ENCODE results near the gene SEC16A. TPM values are rescaled to one million over a fixed set of nuclear protein-coding genes. Genes with fewer than 3 reads are reported as not detected.

SEC16A gene
- total and polyA plus RNA-seq, 2 donors (not counting 3 experiments of a cell fraction or from before 2014, with no cell fraction given) = 34.5 to 80.6 TPM

- Histone ChIP-seq H3K27me3 (ENCODE audit: control insufficient read depth in 2 of 2, insufficient read depth in 2 of 2, low read length in 2 of 2) (no peaks in the 10 kb centered on the region), H4K20me1 (replicated peaks; ENCODE audit: control insufficient read depth, extremely low read depth, insufficient read depth, low read length) (peaks cover 2% of the 10 kb centered on the region), H2AFZ (ENCODE audit: low read depth, low read length) (no peak overlapping the region), H3K9me3 (replicated peaks; ENCODE audit: control insufficient read depth, insufficient read depth, low read length) (no peaks in the 10 kb centered on the region), H3K79me2 (ENCODE audit: control insufficient read depth, insufficient read depth, low read length) (no peaks in the 10 kb centered on the region), H3K36me3 (ENCODE audit: control insufficient read depth in 2 of 2, extremely low read depth in 1 of 2, insufficient read depth in 2 of 2, low read length in 2 of 2) (peaks cover 18 to 40% of the 10 kb centered on the region in 2 experiments), H3K9ac (replicated peaks; ENCODE audit: extremely low read depth, insufficient read depth, low read length) (no peak overlapping the region), H3K27ac (ENCODE audit: insufficient read depth, low read depth, low read length) (no peak overlapping the region), H3K4me2 (ENCODE audit: insufficient read depth, low read length) (no peak overlapping the region), H3K4me1 (ENCODE audit: control insufficient read depth, extremely low read depth, insufficient read depth, low read length) (no peaks in the 10 kb centered on the region), H3K9me1 (replicated peaks; ENCODE audit: control insufficient read depth, extremely low read depth, insufficient read depth, low read length) (no peaks in the 10 kb centered on the region), H3K4me3 (replicated peaks in 1 of 3; ENCODE audit: insufficient read depth in 1 of 3, low read depth in 1 of 3, low read length in 3 of 3) (no peak overlapping the region)
- no peak for FAIRE-seq
- DNase-seq (ENCODE audit: low read depth, low spot score) = no peak
- CTCF ChIA-PET = no interaction called here
- no TSS peak for BruUV-seq (replicated peaks)
- POLR2A ChIA-PET = no interaction called here
- dilution Hi-C loops (cut with MboI; ENCODE audit: extremely low pct_ligation_motif_present, low sequenced_read_pairs) = no loop called here
- intact Hi-C loops (cut with micrococcal nuclease) = no loop called here
- no peak for TF ChIP-seq EZH2 (IDR thresholded peaks at IDR 0.05; ENCODE audit: borderline replicate concordance, low read depth, low read length, severe bottlenecking)
- TF ChIP-seq JUN (IDR thresholded peaks at IDR 0.05; ENCODE audit: borderline replicate concordance, insufficient read depth, insufficient read length, low read depth) = no peak
- no peak for TF ChIP-seq CTCF (IDR thresholded peaks at IDR 0.05; ENCODE audit: extremely low read depth in 1 of 2, insufficient read depth in 1 of 2, low read depth in 1 of 2, low read length in 2 of 2)
- no peak for TF ChIP-seq POLR2AphosphoS5 (IDR thresholded peaks at IDR 0.05; ENCODE audit: insufficient read depth, low read depth, low read length)
- TF ChIP-seq MAX (IDR thresholded peaks at IDR 0.05; ENCODE audit: insufficient read depth, insufficient read length) = no peak
- TF ChIP-seq FOS (IDR thresholded peaks at IDR 0.05; ENCODE audit: borderline replicate concordance, insufficient read depth, low read length) = no peak
- TF ChIP-seq POLR2A (IDR thresholded peaks at IDR 0.05; ENCODE audit: low read depth, low read length) = no peak
Measured at GRCh38 chr9:136494012-136494411, 11.2 kb upstream of the SEC16A start.

All from endothelial cell of umbilical vein (primary cell).